GM13977 (cell line): ENCODE results near the gene TOMM5.

Source experiments
- DNase-seq: peaks from one replicate; pipeline ENCODE4 v3.0.0; 2012; ENCODE audit warnings: low spot score
- in situ Hi-C: fragments of 300-500 bp; cut with MboI; formaldehyde crosslinking; loops from one replicate; pipeline ENCODE4 v1.12.0; 2022; ENCODE audit warnings: low sequenced_read_pairs, low pct_unique_long_range_greater_than_20kb, mixed read lengths, inconsistent platforms; ENCODE audit not compliant: unreplicated experiment
- TF ChIP-seq, protein P1 (sequence below): IDR thresholded peaks from 2 replicates; pipeline ENCODE4 v1.5.1; 2012; ENCODE audit warnings: mild to moderate bottlenecking, control low read depth; ENCODE audit not compliant: insufficient read depth; ENCODE audit errors: extremely low read depth, missing control alignments

The TOMM5 gene

GRCh38 chr9:37617832-37618231 is 25.4 kb upstream of the TOMM5 start:
- in situ Hi-C loops, result no loop called here
- DNase-seq, result no peak

GRCh38 chr9:37617161-37617560 is 24.8 kb upstream of the TOMM5 start:
- in situ Hi-C loops, result no loop called here
- TF ChIP-seq, protein P1, sequence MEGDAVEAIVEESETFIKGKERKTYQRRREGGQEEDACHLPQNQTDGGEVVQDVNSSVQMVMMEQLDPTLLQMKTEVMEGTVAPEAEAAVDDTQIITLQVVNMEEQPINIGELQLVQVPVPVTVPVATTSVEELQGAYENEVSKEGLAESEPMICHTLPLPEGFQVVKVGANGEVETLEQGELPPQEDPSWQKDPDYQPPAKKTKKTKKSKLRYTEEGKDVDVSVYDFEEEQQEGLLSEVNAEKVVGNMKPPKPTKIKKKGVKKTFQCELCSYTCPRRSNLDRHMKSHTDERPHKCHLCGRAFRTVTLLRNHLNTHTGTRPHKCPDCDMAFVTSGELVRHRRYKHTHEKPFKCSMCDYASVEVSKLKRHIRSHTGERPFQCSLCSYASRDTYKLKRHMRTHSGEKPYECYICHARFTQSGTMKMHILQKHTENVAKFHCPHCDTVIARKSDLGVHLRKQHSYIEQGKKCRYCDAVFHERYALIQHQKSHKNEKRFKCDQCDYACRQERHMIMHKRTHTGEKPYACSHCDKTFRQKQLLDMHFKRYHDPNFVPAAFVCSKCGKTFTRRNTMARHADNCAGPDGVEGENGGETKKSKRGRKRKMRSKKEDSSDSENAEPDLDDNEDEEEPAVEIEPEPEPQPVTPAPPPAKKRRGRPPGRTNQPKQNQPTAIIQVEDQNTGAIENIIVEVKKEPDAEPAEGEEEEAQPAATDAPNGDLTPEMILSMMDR, result no peak

More at GRCh38 chr9:37617832-37618231, 25.4 kb upstream of the TOMM5 start:
- TF ChIP-seq, protein P1, result no peak

DNA sequence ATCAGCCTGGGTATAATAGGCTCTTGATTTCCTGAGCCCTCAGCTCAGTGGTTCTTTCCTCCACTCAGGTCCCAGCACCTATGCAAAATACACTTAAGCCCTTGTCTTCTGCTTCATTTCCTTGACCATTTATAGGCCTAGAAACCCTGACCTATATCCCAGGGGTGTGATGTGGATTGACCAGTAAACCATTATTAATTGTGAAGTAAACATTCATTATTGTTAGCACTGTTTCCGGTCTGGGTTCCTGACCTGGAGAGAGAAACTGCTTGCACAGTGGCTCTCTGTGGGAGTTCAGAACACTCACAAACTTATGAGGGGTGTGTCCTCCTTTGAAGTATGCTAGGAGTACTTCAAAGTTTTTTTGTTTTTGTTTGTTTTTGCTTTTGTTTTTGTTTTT is 19.6 kb upstream of the TOMM5 start:
- in situ Hi-C loops, result no loop called here
- no peak for DNase-seq
- TF ChIP-seq, protein P1, result no peak

More at GRCh38 chr9:37617161-37617560, 24.8 kb upstream of the TOMM5 start:
- DNase-seq, result no peak

GRCh38 chr9:37611014-37611413 is 18.6 kb upstream of the TOMM5 start:
- DNase-seq, result no peak
- TF ChIP-seq, protein P1, result no peak
- in situ Hi-C loops, result no loop called here

DNA sequence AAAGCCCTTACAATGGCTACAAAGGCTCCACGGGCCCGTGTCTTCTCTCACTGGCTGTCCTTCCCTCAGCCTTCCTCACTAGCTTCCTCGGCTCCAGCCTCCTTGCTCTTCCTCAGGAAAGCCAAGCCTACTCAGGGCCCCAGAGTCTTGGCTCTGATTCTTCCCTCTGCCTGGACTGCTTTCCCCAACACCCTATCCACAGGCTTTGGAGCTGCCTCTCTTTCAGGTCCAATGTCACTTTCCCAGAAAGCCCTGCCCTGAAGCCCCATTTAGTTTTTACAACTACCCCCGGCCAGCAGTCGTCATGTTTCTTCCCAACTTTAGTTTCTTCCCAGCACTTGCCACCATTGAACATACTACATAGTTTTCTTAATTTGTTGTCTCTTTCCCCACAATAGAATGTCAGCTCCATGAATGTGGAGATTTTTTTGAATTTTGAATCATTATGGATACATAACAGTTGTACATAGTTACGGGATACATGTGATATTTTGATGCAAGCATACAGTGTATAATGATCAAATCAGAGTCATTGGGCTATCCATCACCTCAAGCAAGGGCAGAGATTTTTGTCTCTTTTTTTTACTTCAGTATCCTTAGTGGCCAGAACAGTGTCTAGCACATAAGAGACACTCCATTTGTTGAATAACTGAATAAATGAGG is 17.5 kb upstream of the TOMM5 start:
- DNase-seq, result no peak

DNA sequence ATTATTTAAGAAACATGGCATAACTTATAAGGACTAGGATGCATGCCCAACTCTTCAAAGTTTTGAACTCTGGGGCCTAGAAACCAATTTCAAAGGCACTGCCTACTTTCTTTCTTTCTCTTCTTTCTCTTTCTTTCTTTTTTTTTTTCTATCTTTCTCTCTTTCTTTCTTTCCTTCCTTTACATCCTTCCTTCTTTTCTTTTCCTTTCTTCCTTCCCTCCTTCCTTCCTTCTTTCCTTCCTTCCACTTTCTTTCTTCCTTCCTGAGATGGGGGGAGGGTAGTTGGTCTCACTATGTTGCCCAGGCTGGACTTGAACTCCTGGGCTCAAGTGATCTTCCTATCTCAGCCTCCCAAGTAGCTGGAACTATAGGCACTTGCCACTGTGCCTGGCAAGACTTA is 15.9 kb upstream of the TOMM5 start:
- in situ Hi-C loops, result no loop called here
- no peak for DNase-seq
- TF ChIP-seq, protein P1, result no peak

More for the DNA sequence above, 17.5 kb upstream of the TOMM5 start:
- in situ Hi-C loops, result no loop called here
- TF ChIP-seq, protein P1, result no peak
